22Rv1 (cell line): ENCODE results near the gene SLC47A1.

Experiments used
- ZFX ChIP-seq: fragments of 450-650 bp; IDR thresholded peaks from 2 replicates; pipeline ENCODE4 v1.6.1; 2017; ENCODE audit warnings: antibody characterized with exemption, borderline replicate concordance
- TF ChIP-seq, protein P1 (sequence below): fragments of 450-650 bp; IDR thresholded peaks from 2 replicates; pipeline ENCODE4 v1.5.1; 2017; ENCODE audit warnings: mild to moderate bottlenecking

DNA sequence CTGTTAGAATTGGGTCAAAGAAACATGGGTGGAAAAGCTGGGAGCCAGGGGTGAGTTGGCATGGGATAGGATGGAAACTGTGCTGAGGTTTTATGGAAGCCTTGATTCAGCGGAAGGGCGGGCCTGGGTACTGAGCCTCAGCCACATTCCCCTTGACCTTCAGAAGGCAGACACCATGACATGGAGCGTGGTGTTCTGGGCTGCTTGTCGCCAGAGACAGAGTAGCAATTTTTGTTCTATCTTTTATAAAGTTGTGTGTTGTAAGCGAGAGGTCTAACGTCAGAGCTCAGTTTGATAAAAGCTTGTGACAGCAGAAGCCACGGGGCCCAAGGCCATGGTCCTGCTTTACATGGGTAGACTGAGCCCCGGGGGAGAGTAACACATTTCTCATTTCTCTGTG, 50.2 kb downstream of the SLC47A1 start:
- TF ChIP-seq, protein P1, sequence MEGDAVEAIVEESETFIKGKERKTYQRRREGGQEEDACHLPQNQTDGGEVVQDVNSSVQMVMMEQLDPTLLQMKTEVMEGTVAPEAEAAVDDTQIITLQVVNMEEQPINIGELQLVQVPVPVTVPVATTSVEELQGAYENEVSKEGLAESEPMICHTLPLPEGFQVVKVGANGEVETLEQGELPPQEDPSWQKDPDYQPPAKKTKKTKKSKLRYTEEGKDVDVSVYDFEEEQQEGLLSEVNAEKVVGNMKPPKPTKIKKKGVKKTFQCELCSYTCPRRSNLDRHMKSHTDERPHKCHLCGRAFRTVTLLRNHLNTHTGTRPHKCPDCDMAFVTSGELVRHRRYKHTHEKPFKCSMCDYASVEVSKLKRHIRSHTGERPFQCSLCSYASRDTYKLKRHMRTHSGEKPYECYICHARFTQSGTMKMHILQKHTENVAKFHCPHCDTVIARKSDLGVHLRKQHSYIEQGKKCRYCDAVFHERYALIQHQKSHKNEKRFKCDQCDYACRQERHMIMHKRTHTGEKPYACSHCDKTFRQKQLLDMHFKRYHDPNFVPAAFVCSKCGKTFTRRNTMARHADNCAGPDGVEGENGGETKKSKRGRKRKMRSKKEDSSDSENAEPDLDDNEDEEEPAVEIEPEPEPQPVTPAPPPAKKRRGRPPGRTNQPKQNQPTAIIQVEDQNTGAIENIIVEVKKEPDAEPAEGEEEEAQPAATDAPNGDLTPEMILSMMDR: no peak
- no peak for TF ChIP-seq ZFX
